Measurements from ENCODE around the gene SNRNP200. TPM values are rescaled to one million over a fixed set of nuclear protein-coding genes. Genes with fewer than 3 reads are reported as not detected.
"Not testable (repeated sequence)": the region's sequence is repeated elsewhere in the genome, so short reads cannot be mapped to it uniquely, and the experiment has no call there.

SNRNP200 gene
- total and polyA plus RNA-seq, 4 donors: 65.9 to 106 (median 88.0) TPM

DNA sequence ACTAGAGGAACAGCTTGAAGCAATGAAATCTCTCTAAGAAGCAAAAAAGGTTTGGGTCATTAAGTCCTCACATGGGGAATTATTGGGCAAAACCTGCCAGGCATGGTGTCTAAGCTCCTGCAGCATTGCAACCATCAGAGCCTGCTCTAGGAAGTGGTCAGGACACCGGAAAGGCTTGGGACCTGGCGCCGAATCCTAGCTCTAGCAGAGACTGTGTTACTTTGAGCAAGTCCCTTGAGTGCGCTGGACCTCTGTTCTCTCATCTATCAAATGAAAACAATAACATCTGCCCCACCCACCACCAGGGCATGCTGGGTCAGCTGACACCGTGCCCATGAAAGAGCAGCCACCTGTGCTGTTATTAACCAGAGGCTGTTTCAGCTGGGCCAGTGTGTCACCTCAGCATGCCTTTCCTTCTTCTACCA lies 45.8 kb downstream of the SNRNP200 start:
- no peak for DNase-seq
- Histone ChIP-seq H3K36me3 (ENCODE audit: control insufficient read depth in 4 of 4, insufficient read depth in 4 of 4, low read length in 4 of 4) (peaks cover 0 to 18% (median 5%) of the 10 kb centered on the region in 4 donors), H3K9ac (ENCODE audit: insufficient read depth in 1 of 2, low read length in 2 of 2) (no peak overlapping the region)

DNA sequence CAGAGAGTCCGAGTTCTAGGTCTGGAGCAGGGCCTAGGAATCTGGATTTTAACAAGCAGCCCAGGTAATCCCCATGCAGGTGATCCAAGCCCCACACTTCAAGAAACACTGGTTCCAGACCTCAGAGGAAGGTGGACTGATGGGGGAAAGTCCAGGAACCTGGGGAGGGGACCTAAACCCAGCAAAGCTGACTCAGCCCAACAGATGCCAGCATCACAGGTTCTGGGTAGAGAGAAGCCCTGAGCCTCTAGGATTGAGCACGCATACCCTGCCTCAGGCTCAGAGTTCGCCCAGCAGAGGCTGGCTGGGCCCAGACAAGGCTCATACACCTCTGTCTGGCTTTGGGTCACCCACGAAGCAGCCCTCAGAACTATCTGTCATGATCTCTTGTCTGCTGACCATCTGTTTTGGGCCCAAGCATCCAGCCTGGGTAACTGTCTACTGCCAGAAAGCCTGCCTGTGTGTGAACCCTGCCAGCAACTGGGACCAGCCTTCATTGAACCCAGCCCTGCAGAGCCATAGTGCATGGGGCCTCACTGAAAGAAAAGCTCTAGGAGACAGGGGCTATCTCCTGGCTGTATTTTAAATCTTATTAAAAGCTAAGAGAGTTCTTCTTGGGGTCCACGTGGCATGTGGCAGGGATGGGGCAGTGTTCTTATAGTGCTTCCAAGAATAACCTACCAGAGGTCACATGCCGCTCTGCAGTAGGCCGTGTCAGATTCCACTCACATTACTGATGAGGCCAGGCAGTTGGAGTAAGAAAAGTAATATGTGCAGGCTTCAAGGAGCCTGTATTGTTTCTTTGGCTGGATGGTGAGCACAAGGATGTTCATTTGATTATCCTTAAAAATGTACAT lies 47.0 kb downstream of the SNRNP200 start:
- H3K9me3 ChIP-seq (ENCODE audit: control insufficient read depth in 4 of 4, insufficient read depth in 3 of 4, low read length in 3 of 4): no peaks in the 10 kb centered on the region
- ATAC-seq (ENCODE audit: insufficient read depth, low FRiP score) (no peak), DNase-seq (no peak)
- H3K27ac ChIP-seq (ENCODE audit: low read depth in 1 of 2, low read length in 1 of 2): peak overlapping the region; percentile 62 to 88
- 83 to 86% methylated on average over 7 of the region's 7 CpGs for WGBS, 2 donors
- TF ChIP-seq, protein P1, sequence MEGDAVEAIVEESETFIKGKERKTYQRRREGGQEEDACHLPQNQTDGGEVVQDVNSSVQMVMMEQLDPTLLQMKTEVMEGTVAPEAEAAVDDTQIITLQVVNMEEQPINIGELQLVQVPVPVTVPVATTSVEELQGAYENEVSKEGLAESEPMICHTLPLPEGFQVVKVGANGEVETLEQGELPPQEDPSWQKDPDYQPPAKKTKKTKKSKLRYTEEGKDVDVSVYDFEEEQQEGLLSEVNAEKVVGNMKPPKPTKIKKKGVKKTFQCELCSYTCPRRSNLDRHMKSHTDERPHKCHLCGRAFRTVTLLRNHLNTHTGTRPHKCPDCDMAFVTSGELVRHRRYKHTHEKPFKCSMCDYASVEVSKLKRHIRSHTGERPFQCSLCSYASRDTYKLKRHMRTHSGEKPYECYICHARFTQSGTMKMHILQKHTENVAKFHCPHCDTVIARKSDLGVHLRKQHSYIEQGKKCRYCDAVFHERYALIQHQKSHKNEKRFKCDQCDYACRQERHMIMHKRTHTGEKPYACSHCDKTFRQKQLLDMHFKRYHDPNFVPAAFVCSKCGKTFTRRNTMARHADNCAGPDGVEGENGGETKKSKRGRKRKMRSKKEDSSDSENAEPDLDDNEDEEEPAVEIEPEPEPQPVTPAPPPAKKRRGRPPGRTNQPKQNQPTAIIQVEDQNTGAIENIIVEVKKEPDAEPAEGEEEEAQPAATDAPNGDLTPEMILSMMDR (IDR thresholded peaks at IDR 0.05; ENCODE audit: control extremely low read depth, extremely low read depth): no peak
- no peaks in the 10 kb centered on the region for H3K27me3 ChIP-seq (ENCODE audit: control insufficient read depth in 3 of 3, insufficient read depth in 3 of 3, low read length in 2 of 3)
- peaks cover 0 to 26% (median 0%) of the 10 kb centered on the region in 5 donors for H3K4me1 ChIP-seq (ENCODE audit: control insufficient read depth in 5 of 5, insufficient read depth in 5 of 5, low read length in 5 of 5)
- H3K4me3 ChIP-seq: no peak overlapping the region
- H3K36me3 ChIP-seq (ENCODE audit: control insufficient read depth in 4 of 4, insufficient read depth in 4 of 4, low read length in 4 of 4): peaks cover 0 to 30% (median 14%) of the 10 kb centered on the region in 4 donors
- no peak overlapping the region for H3K9ac ChIP-seq (ENCODE audit: insufficient read depth in 1 of 2, low read length in 2 of 2)

More for the DNA sequence above, 45.8 kb downstream of the SNRNP200 start:
- Histone ChIP-seq H3K27ac (ENCODE audit: low read depth in 1 of 2, low read length in 1 of 2) (peak overlapping the region; percentile 88 to 95), H3K4me1 (ENCODE audit: control insufficient read depth in 5 of 5, insufficient read depth in 5 of 5, low read length in 5 of 5) (peaks cover 6 to 33% (median 10%) of the 10 kb centered on the region in 5 donors), H3K9me3 (ENCODE audit: control insufficient read depth in 4 of 4, insufficient read depth in 3 of 4, low read length in 3 of 4) (no peaks in the 10 kb centered on the region), H3K4me3 (no peak overlapping the region), H3K27me3 (ENCODE audit: control insufficient read depth in 3 of 3, insufficient read depth in 3 of 3, low read length in 2 of 3) (no peaks in the 10 kb centered on the region)
- TF ChIP-seq, protein P1 (IDR thresholded peaks at IDR 0.05; ENCODE audit: control extremely low read depth, extremely low read depth): no peak
- no peak for ATAC-seq (ENCODE audit: insufficient read depth, low FRiP score)
- 49 to 59% methylated on average over 5 of the region's 5 CpGs for WGBS, 2 donors

DNA sequence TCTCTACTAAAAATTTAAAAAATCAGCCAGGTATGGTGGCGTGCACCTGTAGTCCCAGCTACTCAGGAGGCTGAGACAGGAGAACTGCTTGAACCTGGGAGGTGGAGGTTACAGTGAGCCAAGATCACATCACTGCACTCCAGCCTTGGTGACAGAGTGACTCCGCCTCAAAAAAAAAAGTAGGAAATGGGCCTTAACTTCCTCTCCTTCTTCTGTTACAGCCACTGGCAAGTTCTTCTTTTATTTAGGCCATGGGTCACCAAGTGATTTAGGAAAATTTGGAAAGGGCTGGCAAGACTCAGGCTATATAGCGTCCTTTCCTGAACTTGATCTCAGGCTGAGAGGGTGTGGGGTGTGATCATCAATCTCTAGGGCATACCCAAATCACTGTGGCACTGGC lies 47.6 kb downstream of the SNRNP200 start:
- H3K27me3 ChIP-seq (ENCODE audit: control insufficient read depth in 3 of 3, insufficient read depth in 3 of 3, low read length in 2 of 3); H3K4me3 ChIP-seq; H3K9ac ChIP-seq (ENCODE audit: insufficient read depth in 1 of 2, low read length in 2 of 2); H3K9me3 ChIP-seq (ENCODE audit: control insufficient read depth in 4 of 4, insufficient read depth in 3 of 4, low read length in 3 of 4); DNase-seq: not testable (repeated sequence)
- H3K4me1 ChIP-seq (ENCODE audit: control insufficient read depth in 5 of 5, insufficient read depth in 5 of 5, low read length in 5 of 5): peaks cover 0 to 26% (median 0%) of the 10 kb centered on the region in 5 donors
- peak overlapping the region; percentile 62 to 88 for H3K27ac ChIP-seq (ENCODE audit: low read depth in 1 of 2, low read length in 1 of 2)
- ATAC-seq (ENCODE audit: insufficient read depth, low FRiP score): peak; percentile 15
- WGBS, 2 donors: 51 to 70% methylated on average over 3 of the region's 3 CpGs
- peaks cover 0 to 35% (median 19%) of the 10 kb centered on the region in 4 donors for H3K36me3 ChIP-seq (ENCODE audit: control insufficient read depth in 4 of 4, insufficient read depth in 4 of 4, low read length in 4 of 4)

DNA sequence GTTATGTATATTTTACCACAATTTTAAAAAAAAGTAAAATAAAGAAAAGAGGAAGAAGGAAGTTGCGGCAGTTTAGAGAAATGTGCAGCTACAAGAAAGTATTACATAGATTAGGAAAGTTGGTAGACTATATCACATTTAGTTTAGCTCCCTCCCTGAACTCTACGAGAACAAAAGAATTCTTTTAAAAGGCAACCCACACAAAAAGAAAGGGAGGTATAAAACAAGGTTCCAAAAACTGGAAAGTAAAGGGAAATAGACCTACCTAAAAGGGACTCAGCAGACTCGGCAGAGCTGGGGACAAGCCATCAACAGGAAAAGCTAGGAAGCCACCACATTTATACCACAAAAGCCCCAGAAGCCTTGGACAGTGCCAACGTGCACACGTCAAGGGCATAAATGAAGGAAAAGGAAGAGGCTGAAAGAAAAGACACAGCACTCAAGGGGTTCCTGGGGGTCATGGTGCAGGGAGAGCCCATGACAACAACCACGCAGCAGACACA lies 48.7 kb downstream of the SNRNP200 start:
- H3K4me1 ChIP-seq (ENCODE audit: control insufficient read depth in 5 of 5, insufficient read depth in 5 of 5, low read length in 5 of 5): peaks cover 5 to 26% (median 9%) of the 10 kb centered on the region in 5 donors
- no peaks in the 10 kb centered on the region for H3K9me3 ChIP-seq (ENCODE audit: control insufficient read depth in 4 of 4, insufficient read depth in 3 of 4, low read length in 3 of 4)
- H3K4me3 ChIP-seq: no peak overlapping the region
- H3K27ac ChIP-seq (ENCODE audit: low read depth in 1 of 2, low read length in 1 of 2): peak overlapping the region; percentile 46 to 59
- H3K27me3 ChIP-seq (ENCODE audit: control insufficient read depth in 3 of 3, insufficient read depth in 3 of 3, low read length in 2 of 3): no peaks in the 10 kb centered on the region
- TF ChIP-seq, protein P1 (IDR thresholded peaks at IDR 0.05; ENCODE audit: control extremely low read depth, extremely low read depth): no peak
- DNase-seq (no peak), ATAC-seq (ENCODE audit: insufficient read depth, low FRiP score) (no peak)
- 26 to 54% methylated on average over 6 of the region's 6 CpGs for WGBS, 2 donors
- peaks cover 0 to 43% (median 24%) of the 10 kb centered on the region in 4 donors for H3K36me3 ChIP-seq (ENCODE audit: control insufficient read depth in 4 of 4, insufficient read depth in 4 of 4, low read length in 4 of 4)
- H3K9ac ChIP-seq (ENCODE audit: insufficient read depth in 1 of 2, low read length in 2 of 2): no peak overlapping the region
